ENCODE measurements around the gene FAM13C.
"Not testable (repeated sequence)": the region's sequence is repeated elsewhere in the genome, so short reads cannot be mapped to it uniquely, and the experiment has no call there.

The FAM13C gene

GRCh38 chr10:59271160-59271559, 91.2 kb downstream of the FAM13C start:
- DNase-seq, result no peak

GRCh38 chr10:59270492-59270891, 91.9 kb downstream of the FAM13C start:
- DNase-seq, result no peak

GRCh38 chr10:59269651-59270050, 92.7 kb downstream of the FAM13C start:
- no peak for DNase-seq

- DNase-seq, result no peak
Observed at GRCh38 chr10:59268460-59268859, 93.9 kb downstream of the FAM13C start.

- no peak for DNase-seq
Observed at GRCh38 chr10:59266321-59266720, 96.0 kb downstream of the FAM13C start.

- no peak for DNase-seq
Observed at GRCh38 chr10:59265141-59265540, 97.2 kb downstream of the FAM13C start.

- no peak for DNase-seq
Observed at GRCh38 chr10:59258890-59259289, 103.5 kb downstream of the FAM13C start.

GRCh38 chr10:59257224-59257623, 105.1 kb downstream of the FAM13C start:
- DNase-seq, result no peak

GRCh38 chr10:59255463-59255862, 106.9 kb downstream of the FAM13C start:
- DNase-seq, result no peak

GRCh38 chr10:59252491-59252890, 109.9 kb downstream of the FAM13C start:
- DNase-seq, result no peak

- DNase-seq, result no peak
Observed at GRCh38 chr10:59245686-59246085, 116.7 kb downstream of the FAM13C start.

GRCh38 chr10:59244871-59245270, 117.5 kb downstream of the FAM13C start:
- DNase-seq, result no peak

GRCh38 chr10:59243611-59244195, 118.6 kb downstream of the FAM13C start:
- no peak for DNase-seq

GRCh38 chr10:59242991-59243390, 119.4 kb downstream of the FAM13C start:
- DNase-seq, result no peak

GRCh38 chr10:59242057-59242456, 120.3 kb downstream of the FAM13C start:
- no peak for DNase-seq

GRCh38 chr10:59240582-59241183, 121.7 kb downstream of the FAM13C start:
- no peak for DNase-seq

GRCh38 chr10:59239108-59239507, 123.2 kb downstream of the FAM13C start:
- DNase-seq, result not testable (repeated sequence)

GRCh38 chr10:59237775-59238174, 124.6 kb downstream of the FAM13C start:
- DNase-seq, result no peak

- DNase-seq, result no peak
Observed at GRCh38 chr10:59236064-59236697, 126.2 kb downstream of the FAM13C start.

GRCh38 chr10:59234816-59235429, 127.4 kb downstream of the FAM13C start:
- no peak for DNase-seq

- no peak for DNase-seq
Observed at GRCh38 chr10:59234194-59234593, 128.2 kb downstream of the FAM13C start.

GRCh38 chr10:59229441-59229840, 132.9 kb downstream of the FAM13C start:
- DNase-seq, result no peak

- DNase-seq, result no peak
Observed at GRCh38 chr10:59227136-59227673, 135.1 kb downstream of the FAM13C start.

- DNase-seq, result no peak
Observed at GRCh38 chr10:59225211-59225610, 137.1 kb downstream of the FAM13C start.
